ENCODE data around the gene SLC15A4.

DNA sequence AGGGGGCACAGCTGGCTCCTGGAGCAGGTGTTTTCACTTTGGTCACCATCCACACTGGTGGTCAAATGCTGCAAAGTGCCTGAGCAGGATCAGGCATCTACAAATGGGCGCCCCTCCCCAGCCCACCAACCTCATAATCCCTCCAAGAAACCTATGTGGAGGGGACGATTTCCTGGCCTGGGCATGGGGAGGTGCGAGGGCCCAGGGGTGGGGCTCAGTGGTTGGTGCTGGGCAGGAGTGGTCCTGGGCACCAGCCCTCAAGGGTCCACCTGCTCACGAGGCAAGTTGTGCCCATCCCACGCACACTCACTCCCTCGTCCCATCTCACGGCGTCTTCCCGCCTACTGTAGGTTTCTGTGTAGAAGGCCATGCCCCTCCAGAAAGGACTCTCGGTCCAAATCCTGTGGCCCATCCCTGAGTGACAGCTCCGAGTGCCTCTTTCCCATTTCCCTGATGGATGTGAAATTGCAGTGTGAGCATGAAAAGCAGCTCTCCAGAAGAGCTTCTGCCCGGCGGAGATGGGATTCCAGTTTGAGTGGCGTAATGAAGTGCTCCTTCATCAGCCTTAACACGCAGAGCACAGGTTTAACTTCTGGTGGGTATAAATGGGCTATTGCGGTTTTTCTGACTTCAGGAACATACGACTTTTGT is 36.9 kb downstream of the SLC15A4 start:
- TF ChIP-seq, protein P1, sequence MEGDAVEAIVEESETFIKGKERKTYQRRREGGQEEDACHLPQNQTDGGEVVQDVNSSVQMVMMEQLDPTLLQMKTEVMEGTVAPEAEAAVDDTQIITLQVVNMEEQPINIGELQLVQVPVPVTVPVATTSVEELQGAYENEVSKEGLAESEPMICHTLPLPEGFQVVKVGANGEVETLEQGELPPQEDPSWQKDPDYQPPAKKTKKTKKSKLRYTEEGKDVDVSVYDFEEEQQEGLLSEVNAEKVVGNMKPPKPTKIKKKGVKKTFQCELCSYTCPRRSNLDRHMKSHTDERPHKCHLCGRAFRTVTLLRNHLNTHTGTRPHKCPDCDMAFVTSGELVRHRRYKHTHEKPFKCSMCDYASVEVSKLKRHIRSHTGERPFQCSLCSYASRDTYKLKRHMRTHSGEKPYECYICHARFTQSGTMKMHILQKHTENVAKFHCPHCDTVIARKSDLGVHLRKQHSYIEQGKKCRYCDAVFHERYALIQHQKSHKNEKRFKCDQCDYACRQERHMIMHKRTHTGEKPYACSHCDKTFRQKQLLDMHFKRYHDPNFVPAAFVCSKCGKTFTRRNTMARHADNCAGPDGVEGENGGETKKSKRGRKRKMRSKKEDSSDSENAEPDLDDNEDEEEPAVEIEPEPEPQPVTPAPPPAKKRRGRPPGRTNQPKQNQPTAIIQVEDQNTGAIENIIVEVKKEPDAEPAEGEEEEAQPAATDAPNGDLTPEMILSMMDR (IDR thresholded peaks at IDR 0.05): no peak
- TF ChIP-seq, protein P2, sequence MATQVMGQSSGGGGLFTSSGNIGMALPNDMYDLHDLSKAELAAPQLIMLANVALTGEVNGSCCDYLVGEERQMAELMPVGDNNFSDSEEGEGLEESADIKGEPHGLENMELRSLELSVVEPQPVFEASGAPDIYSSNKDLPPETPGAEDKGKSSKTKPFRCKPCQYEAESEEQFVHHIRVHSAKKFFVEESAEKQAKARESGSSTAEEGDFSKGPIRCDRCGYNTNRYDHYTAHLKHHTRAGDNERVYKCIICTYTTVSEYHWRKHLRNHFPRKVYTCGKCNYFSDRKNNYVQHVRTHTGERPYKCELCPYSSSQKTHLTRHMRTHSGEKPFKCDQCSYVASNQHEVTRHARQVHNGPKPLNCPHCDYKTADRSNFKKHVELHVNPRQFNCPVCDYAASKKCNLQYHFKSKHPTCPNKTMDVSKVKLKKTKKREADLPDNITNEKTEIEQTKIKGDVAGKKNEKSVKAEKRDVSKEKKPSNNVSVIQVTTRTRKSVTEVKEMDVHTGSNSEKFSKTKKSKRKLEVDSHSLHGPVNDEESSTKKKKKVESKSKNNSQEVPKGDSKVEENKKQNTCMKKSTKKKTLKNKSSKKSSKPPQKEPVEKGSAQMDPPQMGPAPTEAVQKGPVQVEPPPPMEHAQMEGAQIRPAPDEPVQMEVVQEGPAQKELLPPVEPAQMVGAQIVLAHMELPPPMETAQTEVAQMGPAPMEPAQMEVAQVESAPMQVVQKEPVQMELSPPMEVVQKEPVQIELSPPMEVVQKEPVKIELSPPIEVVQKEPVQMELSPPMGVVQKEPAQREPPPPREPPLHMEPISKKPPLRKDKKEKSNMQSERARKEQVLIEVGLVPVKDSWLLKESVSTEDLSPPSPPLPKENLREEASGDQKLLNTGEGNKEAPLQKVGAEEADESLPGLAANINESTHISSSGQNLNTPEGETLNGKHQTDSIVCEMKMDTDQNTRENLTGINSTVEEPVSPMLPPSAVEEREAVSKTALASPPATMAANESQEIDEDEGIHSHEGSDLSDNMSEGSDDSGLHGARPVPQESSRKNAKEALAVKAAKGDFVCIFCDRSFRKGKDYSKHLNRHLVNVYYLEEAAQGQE (IDR thresholded peaks at IDR 0.05; ENCODE audit: insufficient read depth in 1 of 2, low read depth in 2 of 2, low read length in 1 of 2): no peak

Measured in Panc1 (cell line).